Fibroblast of upper back skin (primary cell): ENCODE data around the gene MTCL3.

Source experiments
- DNase-seq: peaks from one replicate; pipeline ENCODE4 v3.0.0-alpha.2; 2013

The MTCL3 gene

DNA sequence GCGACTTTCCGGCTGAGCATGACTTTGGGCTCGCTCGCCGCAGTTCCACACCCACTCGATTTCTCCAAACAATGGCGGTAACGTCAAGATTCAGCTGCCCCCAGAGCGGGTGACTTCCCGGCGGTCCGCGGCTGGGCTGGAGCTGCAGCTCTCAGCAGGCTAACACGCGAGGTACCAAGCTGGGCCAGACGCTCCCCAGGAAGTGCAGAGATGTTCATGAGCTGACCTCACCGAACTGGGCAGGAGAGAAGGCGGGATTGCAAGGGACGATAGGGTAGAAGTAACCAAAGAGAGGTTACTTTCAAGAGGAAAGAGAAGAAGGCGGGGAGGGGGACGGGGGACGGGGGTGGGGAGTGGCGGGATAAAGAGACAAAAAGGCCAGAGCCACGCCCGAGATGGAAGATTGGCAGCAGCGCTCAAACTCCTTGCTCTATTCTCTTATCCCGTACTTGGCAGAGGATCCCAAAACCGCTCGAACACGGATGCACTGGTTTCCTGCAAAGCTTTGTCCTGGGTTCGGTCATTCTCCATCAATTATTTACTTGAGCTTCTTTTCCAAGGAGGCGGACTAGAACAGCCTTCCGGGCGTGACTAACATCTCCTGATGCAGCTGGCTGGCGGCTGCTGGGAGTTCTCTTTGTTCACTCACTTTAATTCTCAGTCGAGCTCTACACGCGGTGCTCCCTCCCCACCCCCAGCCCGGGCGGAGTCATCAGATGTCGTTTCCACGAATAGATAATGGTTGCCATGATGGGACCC lies at the start of gene MTCL3:
MTCL3 (minus strand) TSS at position 626 of the 759 bp plus-strand sequence.
- peak; percentile 65 for DNase-seq

DNA sequence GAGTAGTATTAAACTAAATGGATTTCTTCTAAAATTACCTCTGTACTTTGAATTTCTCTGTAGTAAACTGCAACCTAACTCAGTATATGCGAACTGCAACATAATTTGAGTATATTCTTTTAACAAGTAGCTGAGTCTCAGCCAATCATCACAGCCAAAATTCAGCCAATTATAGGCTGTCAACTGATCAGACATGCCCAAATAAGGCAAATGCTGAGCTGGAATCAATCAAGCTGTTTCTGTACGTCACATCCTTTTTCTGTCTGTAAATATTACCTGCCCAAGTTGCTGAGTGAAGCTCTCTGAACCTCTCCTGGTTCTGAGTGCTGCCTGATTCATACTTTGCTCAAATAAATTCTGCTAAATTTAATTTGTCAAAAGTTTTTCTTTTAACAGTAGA lies 48.3 kb upstream of the MTCL3 start:
- no peak for DNase-seq

DNA sequence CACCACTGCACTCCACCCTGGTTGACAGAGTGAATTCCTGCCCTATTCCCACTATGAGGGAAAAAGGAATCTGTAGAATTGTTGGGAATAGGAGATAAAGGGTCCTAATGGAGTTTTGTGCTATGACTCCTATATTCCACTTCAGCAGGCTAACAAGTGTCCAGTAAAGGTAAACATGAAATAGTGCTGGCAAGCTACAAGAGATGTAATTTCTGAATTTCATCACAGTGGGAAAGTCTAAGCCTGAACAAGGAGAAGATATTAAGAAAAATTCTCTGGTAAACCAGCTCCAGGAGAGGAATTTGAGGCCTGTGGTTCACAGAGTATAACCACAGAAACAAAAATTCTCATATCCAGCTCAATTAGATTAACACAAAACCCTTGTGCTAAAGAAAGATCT lies 47.5 kb upstream of the MTCL3 start:
- peak; percentile 54 for DNase-seq

DNA sequence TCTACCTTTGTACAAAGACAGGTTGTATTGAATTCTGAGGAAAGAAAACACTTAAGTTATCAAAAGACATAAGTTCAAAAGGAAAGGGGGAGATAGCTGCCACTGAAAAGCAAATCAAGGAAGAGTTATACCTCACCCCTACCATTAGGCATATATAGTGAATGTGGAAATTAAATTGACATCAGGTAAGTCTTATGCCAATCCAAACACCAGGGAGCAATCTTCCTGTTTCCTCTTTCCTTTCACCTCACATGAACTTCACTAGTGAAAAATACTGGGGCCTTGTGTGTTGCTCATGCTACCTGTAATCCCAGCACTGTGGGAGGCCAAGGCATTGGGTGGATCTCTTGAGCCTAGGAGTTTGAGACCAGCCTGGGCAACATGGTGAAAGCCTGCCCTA lies 47.0 kb upstream of the MTCL3 start:
- no peak for DNase-seq

DNA sequence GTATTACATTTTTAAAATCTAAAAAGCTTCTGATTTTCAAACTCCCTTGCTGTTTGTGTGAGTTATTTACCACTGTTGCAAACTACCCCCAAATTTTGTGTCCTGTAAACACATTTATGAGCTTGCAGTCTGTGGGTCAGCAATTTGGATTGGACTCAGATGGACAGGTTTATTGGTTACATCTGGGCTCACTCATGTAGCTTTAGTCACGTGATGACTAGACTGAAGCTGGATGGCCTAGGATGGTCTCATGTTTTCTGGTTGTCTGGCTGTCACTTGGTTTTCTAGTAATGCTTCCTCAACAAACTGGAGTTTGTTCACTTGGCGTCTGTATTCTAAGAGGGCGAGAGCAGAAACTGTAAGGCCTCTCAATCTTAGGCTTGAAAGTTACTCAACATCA lies 45.6 kb upstream of the MTCL3 start:
- no peak for DNase-seq

DNA sequence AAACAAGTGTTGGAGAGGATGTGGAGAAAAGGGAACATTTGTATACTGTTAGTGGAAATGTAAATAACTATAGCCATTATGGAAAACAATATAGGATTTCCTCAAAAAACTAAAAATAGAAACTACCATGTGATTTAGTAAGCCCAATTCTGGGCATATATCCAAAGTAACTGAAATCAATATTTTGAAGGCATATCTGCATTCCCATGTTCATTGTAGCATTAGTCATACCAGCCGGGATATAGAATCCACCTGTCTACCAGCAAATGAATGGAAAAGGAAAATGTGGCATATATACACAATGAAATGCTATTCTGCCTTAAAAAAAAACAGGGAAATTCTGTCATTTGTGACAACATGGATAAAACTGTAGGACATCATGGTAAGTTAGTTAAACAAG lies 42.5 kb upstream of the MTCL3 start:
- peak; percentile 42 for DNase-seq

DNA sequence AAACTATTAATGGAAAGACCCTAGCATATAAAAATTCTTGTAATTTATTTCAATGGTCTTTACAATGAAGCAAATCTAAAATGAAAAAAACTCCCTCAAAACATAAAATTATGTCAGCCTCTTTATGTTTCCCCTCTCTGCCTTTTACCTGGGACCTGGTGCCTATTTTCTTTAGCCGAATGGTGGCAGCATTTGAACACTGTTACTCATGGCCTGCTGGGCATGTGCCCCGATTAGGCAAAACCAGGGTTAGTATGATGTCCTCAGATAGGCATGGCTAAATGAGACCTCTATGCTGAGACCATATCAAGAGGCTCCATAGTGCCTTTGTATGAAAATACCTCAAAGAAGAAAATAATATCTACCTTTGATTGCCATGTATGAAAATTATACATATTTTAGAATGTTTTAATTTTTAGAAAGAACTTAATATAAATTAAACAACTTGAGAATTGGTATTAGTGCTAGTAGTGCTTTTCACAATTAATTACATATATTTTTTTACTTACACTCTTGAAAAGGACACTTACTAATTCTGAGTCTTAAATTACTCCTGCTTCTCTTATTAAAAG lies 35.4 kb upstream of the MTCL3 start:
- peak; percentile 38 for DNase-seq

DNA sequence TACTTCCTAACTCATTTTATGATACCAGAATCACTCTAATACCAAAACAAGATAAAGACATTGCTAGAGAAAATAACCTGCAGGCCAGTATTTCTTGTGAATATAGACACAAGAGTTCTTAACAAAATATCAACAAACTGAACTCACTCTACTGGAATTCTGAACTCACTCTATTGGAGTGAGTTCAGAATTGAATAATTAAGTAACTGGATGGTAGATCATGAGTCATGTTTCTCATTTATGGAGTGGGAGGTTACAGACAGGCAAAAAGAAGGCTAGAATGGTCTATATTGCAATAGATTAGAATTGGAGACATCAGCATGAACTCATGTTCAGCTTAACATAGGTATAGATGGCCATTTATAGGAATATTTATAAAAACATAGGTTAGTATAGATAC lies 31.3 kb upstream of the MTCL3 start:
- DNase-seq, result peak; percentile 56

DNA sequence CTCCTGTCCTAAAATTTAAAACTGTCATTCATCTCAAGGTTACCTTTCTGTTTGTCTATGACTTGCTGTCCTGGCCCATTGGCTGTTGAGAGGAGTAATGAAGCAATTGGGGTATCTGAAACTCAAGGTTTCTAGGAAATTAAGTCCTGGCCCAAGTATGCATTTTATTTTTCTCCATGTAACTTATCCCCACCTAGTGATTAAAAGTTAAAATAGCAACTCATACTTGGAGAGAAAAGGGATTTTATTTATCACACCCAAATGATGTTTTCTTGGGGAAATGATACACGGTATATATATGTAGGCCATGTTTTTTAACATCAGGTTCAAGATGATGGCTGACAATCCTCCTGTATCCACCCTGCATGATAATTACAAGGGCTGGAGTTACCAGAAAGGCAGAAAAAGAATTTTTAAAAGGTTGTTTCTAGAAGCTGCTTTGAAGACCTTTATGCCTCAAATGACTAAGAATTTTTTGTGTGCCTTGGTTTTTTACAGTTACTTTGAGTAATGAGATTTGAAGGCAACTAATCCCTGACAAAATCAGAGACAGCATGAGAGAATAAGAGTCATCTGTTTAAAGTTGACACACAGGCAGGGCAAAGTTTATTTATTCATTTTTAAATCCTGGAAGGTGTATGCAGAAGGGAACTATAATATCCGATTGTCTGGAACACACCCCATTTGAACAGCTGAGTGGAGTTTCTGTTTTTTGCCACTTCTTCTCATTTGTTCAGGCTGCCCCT lies 28.9 kb upstream of the MTCL3 start:
- DNase-seq, result no peak

DNA sequence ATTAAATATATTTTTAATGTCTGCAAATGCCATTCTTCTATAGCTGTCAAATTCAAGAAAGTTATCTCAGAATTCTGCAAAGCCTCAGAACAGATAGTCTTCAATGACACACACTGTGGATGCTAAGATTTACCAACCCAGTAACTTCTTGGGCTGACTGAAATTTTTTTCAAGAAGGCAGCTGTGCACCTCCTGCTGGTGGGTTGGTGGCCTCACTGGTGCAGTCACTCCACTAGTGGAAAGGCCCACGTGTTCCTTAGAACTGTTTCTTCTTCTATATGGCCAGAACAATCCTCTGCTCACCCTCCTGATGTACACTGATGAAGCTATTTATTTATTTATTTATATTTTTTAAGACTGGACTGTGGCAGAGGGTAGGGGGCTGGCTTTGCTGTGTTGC lies 28.1 kb upstream of the MTCL3 start:
- no peak for DNase-seq

DNA sequence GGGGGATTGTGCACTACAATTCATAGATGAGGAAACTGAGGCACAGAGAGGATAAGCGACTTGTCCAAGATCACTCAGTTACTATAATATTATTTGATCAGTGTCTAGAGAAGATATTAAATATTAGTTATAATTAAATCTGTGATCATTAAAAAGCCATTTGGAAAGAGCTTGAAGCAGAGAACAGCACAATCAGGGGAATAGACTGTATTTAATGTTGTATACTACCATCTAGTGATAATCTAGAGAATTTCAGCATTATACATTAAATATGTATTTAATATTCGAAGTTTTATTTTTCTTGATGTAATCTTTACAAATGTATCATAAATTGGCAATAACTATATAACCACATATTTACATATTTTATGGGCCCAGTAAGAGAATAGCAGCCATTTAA lies 20.1 kb upstream of the MTCL3 start:
- peak; percentile 25 for DNase-seq

DNA sequence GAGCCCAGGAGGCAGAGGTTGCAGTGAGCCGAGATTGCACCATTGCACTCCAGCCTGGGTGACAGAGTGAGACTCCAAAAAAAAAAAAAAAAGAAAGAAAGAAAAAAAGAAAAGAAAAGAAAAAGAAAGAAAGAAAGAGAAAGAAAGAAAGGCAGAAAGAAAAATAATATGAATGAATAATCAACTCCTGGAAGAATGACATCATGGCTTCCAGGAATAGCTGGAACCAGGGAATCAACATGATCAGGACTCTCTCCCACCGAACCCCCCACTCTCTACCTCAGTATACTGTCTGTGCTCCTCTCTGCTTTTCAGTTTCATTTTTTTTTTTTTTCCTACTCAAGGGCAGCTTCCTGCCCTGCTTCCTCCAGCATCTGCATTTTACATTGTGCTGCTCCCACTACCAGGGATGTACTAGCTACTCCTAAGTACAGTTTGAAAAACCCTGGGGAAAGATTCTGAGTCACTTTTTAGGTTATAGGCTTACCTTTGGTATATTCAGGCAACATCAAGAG lies 19.7 kb upstream of the MTCL3 start:
- DNase-seq, result no peak

DNA sequence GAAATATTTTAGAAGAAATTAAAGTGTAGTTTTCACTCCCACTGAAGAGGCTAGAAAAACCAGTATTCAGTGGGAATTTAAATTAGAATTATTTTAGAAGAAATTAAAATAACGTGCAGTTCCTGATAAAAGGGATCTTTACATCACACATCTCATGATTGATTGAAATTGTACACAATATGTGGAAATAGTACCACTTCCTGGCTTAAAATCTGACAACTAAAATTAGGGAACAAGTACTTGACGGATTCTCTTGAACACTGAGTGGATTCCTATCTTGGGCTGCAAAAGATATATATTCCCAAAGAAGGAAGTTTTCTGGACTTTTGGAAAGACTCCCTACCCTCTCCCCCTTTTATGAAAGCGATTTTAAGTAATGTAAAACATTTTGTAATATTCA lies 14.6 kb upstream of the MTCL3 start:
- no peak for DNase-seq

DNA sequence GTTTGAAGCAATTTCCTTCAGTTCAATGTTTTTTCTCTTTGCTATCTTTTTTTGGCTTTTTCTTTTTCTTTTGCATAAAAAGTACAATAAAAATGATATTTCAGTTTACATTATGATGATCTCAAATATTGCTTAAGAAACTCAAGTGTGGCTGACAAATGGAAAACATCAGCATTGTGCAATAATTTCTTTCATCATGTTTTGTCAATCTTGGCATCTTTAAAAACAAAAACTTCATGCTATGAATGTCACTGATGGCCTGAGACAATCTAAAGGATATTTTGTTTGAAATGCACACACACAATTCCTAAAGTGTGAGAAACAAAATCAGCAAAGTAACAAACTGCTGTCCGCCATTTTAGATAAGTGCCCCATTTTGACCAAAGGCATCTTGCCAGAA lies 13.9 kb upstream of the MTCL3 start:
- no peak for DNase-seq

DNA sequence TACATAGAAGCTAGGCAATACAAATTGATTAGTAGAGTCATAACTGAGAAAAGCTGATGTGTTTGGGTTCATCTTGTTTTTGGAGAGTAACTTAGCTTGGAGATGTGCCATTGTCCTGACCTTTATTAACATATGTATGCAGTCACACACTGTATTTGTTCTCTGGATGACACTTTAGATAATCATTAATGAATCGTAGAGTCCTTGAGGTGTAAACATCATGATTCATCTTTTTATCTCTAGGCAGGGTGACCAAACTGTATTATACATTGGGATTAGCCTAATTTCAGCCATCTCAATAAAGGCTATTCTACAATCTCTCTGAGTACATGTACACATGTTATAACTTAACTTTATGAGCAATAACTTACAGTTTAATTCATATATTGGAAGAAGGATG lies 3.6 kb upstream of the MTCL3 start:
- DNase-seq, result no peak

DNA sequence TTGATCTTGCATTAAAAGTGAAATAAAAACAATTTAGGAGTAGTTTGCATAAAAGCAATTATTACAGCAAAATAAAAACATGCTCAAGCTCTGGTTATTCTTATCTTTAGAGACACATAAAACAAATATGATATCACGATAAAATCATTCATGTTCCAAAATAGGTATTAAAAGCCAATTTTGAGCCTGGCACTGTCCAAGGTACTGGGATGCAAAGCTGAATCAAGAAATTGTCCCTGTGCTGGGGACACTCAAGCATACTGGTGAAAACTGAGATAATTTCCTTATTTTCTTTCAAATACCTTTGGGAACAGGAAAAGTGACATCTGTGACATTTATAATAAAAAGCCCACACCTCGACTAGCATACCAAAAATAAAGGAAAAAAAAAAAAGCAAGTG lies 931 bp upstream of the MTCL3 start:
- peak; percentile 19 for DNase-seq

DNA sequence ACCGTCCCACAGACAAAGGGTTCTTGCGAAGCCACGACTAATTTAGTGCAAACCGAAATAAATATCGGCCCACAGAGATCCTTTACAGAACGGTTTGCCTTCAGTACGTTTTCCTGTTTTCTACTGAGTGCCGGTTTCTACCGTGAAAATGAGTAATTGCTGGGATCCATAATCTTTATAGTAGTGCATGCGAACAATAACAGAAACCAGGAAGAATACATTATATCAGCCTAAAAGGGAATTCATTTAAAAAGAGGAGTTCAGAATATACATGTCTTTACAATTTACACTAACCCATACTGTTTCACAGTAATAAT lies 292 bp upstream of the MTCL3 start:
- no peak for DNase-seq

DNA sequence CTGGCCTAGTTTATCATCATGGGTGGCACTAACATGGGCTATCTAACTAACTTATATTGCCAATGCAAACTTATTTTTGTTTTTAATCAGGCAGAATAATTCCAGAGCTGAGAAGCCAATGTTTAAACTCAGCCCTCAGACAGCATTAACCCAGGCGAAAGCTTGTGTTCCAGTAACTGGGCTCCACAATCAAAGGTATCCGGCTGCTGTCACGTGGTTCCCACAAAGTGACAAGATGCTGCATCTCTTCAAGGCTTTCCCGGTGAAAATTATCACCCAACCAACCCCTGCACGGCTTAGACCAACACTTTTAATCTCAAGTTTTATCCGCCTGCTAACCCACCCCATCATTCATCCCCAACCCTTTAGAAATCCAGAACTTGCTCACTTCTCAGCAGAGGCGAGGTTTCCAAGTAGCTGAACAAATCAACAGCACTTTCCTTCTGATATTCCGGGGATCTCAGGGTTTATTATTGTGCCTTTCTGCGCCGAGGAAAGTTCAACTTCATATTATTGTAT lies 885 bp downstream of the MTCL3 start:
- no peak for DNase-seq

DNA sequence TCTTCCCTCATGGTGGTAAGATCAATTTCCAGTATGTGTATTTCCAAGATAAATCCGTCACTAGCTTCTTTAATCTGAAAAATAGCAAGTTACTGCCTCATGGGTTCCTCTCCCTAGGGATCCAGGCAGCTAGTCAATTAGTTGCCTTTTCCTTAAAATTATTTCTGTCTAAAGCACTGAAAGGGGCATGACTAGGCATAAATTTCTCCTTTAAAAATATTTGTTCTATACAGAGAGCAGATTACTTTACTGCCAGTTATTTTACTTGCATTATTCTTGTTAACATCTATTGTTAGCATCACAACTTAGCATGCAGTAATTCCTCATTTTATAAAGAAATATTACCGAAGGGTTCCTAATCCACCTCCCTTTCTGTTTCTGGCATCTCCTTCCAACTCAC lies 1.4 kb downstream of the MTCL3 start:
- DNase-seq, result no peak

DNA sequence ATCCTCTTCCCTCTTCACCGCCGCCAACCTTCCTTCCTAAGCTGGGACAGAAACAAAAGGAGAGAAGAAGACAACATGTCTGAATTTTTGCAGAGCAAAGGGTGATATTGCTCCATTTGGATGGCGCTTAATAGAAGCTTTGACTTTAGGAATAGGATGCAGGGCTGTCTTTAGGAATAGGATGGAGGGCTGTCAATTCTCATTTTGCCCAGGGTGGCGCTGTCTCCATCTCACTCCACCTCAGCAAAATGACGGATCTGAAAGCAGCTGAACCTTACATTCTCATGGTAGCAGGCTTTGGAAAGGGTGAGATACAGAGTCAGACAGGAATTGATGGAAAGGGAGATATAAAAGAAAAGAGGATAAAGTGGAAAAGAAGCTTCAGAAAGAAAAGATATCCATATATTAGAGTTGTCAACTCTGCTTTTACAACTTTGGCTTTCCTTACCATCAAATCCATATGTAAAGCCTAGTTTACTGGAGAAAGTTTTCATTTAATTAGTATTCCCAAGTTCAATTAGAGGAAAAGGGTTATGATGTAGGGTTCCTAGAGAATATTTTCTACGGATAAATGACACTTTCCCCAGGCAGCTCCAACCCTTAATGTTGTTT lies 2.4 kb downstream of the MTCL3 start:
- DNase-seq, result peak; percentile 57

DNA sequence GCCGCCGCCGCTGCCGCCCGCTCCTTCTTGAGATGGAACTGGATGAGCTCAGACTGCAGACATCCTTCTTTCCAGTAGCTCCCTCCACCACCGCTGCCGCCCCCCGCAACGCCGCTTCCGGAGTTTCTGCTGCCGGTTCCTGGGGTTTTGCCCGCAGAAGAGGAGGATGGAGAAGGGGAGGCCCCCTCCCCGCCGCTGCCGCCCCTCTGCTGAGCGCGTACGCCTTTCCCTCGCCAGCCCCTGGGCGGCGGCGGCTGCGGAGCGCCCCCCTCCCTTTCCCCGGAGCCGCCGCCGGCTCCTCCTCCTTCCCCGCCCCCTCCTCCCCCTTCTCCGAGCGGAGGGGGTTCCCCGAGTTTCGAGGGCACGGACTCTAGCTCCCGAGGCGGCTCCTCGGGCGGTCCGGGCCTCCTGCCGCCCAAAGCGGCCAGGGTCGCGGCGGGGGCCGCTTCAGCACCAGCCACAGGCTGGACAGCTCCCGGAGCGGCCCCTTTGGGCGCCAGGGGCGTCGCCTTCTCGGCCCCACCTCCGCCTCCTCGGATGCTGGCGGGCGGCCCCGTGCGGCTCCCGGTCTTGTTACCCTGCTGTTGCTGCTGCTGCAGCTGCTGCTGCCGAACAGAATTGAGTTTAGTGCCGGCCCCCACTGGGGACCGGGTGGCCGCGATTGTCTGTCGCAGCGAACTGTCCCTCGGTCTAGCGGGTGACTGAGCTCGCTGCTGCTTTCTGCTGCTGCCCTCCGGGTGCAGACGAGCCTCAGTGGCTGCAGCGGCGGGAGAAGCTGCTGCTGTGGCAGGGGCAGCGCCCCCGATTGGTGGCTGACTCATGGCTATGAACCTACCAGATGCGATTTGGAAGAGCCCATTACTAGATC lies 3.1 kb downstream of the MTCL3 start:
- peak; percentile 66 for DNase-seq

DNA sequence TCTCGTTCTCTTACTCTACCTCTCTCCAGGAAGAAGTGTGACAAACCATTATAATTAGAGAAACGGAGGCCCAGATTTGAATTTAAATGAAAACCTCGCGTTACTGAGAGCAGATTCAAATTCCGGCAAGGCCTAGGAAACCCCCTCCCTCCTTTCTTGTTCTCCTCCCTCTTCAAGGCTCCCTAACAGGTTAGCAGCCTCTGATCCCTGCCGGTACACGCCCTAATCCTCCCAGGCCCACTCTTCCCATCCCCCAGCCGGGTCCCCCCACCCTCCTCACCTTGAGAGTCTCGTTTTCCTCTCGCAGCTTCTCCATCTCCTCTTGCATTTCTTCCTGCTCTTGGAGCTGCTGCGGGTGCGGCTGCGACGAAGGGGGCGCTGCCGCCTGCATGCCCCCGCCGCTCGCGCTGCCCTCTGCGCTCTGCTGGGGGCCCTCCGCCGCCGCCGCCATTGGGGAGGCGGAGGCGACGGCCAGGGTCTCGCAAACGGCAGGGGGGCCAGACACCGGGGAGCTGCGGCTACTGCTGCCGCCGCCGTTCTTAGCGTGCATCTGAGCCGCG lies 3.8 kb downstream of the MTCL3 start:
- DNase-seq, result no peak
